Endothelial cell of umbilical vein (primary cell): ENCODE results near the gene ADAM8. TPM values are rescaled to one million over a fixed set of nuclear protein-coding genes. Genes with fewer than 3 reads are reported as not detected.
A peak's percentile ranks its signal among the peaks of the same experiment; 100 is the strongest.

ENCODE experiments used
- BruUV-seq: library from RNA; stranded (reverse); fragments of 400-500 nt; replicated peaks from 2 replicates; lab custom pipeline; 2021; lab: Mats Ljungman, UMichigan
- CTCF ChIA-PET: fragments of 300-600, 350-600 bp; sonication (Branson Sonifier 250); formaldehyde crosslinking; loops from one replicate; lab custom pipeline; 2021; ENCODE audit warnings: antibody characterized with exemption, inconsistent platforms; lab: Charles Lee
- POLR2A ChIA-PET: fragments of 300-600, 350-600 bp; sonication (Branson Sonifier 250); formaldehyde crosslinking; loops from one replicate; lab custom pipeline; 2021; ENCODE audit warnings: antibody characterized with exemption, inconsistent platforms; lab: Charles Lee
- DNase-seq: peaks from one replicate; pipeline ENCODE4 v3.0.0-alpha.2; 2011; ENCODE audit warnings: low read depth, low spot score
- FAIRE-seq: peaks from 2 replicates; lab custom pipeline; 2011; peaks lifted over from hg19 to GRCh38; lab: Jason Lieb, UNC
- H2AFZ ChIP-seq: 2 replicates; pipeline ENCODE4 v1.6.0; 2012; ENCODE audit warnings: low read depth, low read length, control low read depth, inconsistent platforms
- H3K27ac ChIP-seq: 2 replicates; pipeline ENCODE4 v1.5.1; 2011; ENCODE audit warnings: low read depth, mild to moderate bottlenecking, control low read depth, low read length, moderate library complexity; ENCODE audit not compliant: insufficient read depth
- H3K27me3 ChIP-seq, 2 experiments: 2 replicates each; pipeline versions ENCODE4 v1.6.0 to v1.6.1; 2011; ENCODE audit warnings: low read length in 2 of 2, mixed read lengths in 1 of 2; ENCODE audit not compliant: control insufficient read depth in 2 of 2, insufficient read depth in 2 of 2
- H3K36me3 ChIP-seq, 2 experiments: 2 replicates in 1 of 2; 3 replicates in 1 of 2; pipeline ENCODE4 v1.5.1; 2011; ENCODE audit warnings: low read length in 2 of 2, mild to moderate bottlenecking in 1 of 2, moderate library complexity in 1 of 2; ENCODE audit not compliant: control insufficient read depth in 2 of 2, insufficient read depth in 2 of 2; ENCODE audit errors: extremely low read depth in 1 of 2
- H3K4me1 ChIP-seq: 3 replicates; pipeline ENCODE4 v1.5.1; 2011; ENCODE audit warnings: mild to moderate bottlenecking, low read length; ENCODE audit not compliant: control insufficient read depth, insufficient read depth; ENCODE audit errors: extremely low read depth
- H3K4me2 ChIP-seq: 2 replicates; pipeline ENCODE4 v1.6.1; 2011; ENCODE audit warnings: low read length, control low read depth, mixed read lengths; ENCODE audit not compliant: insufficient read depth
- H3K4me3 ChIP-seq, 3 experiments: fragments of 200-600 bp in 1 of 3; sonication (generic), shearing (Covaris generic) in 1 of 3; replicated peaks in 1 of 3; 2 replicates each; pipeline ENCODE4 v1.5.1; 2011 to 2016; ENCODE audit warnings: control low read depth in 3 of 3, low read length in 3 of 3, mild to moderate bottlenecking in 2 of 3, inconsistent platforms in 1 of 3, low read depth in 1 of 3, moderate library complexity in 1 of 3; ENCODE audit not compliant: insufficient read depth in 1 of 3
- H3K79me2 ChIP-seq: 2 replicates; pipeline ENCODE4 v1.6.0; 2012; ENCODE audit warnings: low read length, inconsistent platforms; ENCODE audit not compliant: control insufficient read depth, insufficient read depth
- H3K9ac ChIP-seq: replicated peaks from 2 replicates; pipeline ENCODE3; 2011; ENCODE audit warnings: low read length, control low read depth; ENCODE audit not compliant: insufficient read depth; ENCODE audit errors: extremely low read depth
- H3K9me1 ChIP-seq: replicated peaks from 3 replicates; pipeline ENCODE4 v1.6.0; 2011; ENCODE audit warnings: mild to moderate bottlenecking, low read length; ENCODE audit not compliant: control insufficient read depth, insufficient read depth; ENCODE audit errors: extremely low read depth
- H3K9me3 ChIP-seq: replicated peaks from 2 replicates; pipeline ENCODE4 v1.5.1; 2012; ENCODE audit warnings: low read length, inconsistent platforms; ENCODE audit not compliant: control insufficient read depth, insufficient read depth
- H4K20me1 ChIP-seq: replicated peaks from 2 replicates; pipeline ENCODE3; 2011; ENCODE audit warnings: mild to moderate bottlenecking, low read length; ENCODE audit not compliant: control insufficient read depth, insufficient read depth; ENCODE audit errors: extremely low read depth
- EZH2 ChIP-seq: IDR thresholded peaks from 2 replicates; pipeline ENCODE4 v1.6.1; 2012; ENCODE audit warnings: borderline replicate concordance, low read depth, mild to moderate bottlenecking, moderate library complexity, low read length, inconsistent platforms; ENCODE audit not compliant: severe bottlenecking
- FOS ChIP-seq: IDR thresholded peaks from 2 replicates; pipeline ENCODE4 v1.6.1; 2011; ENCODE audit warnings: mild to moderate bottlenecking, low read length, moderate library complexity, borderline replicate concordance; ENCODE audit not compliant: insufficient read depth
- GATA2 ChIP-seq: IDR thresholded peaks from 2 replicates; pipeline ENCODE4 v1.7.0; 2011; ENCODE audit warnings: low read depth, mild to moderate bottlenecking, moderate library complexity, mixed read lengths, low read length; ENCODE audit not compliant: insufficient read length, insufficient read depth
- JUN ChIP-seq: IDR thresholded peaks from 2 replicates; pipeline ENCODE4 v1.6.1; 2011; ENCODE audit warnings: borderline replicate concordance, low read depth; ENCODE audit not compliant: insufficient read length, insufficient read depth
- MAX ChIP-seq: IDR thresholded peaks from 2 replicates; pipeline ENCODE4 v1.6.1; 2011; ENCODE audit not compliant: insufficient read depth, insufficient read length
- MYC ChIP-seq: IDR thresholded peaks from one replicate; pipeline ENCODE4 v1.6.1; 2011; ENCODE audit warnings: mild to moderate bottlenecking, low read depth, low read length
- POLR2A ChIP-seq: IDR thresholded peaks from 2 replicates; pipeline ENCODE4 v1.6.1; 2012; ENCODE audit warnings: low read depth, mild to moderate bottlenecking, control low read depth, low read length
- POLR2AphosphoS5 ChIP-seq: IDR thresholded peaks from 2 replicates; pipeline ENCODE4 v1.6.1; 2012; ENCODE audit warnings: low read depth, mild to moderate bottlenecking, control low read depth, low read length, moderate library complexity; ENCODE audit not compliant: insufficient read depth
- dilution Hi-C: fragments of 300-500 bp; cut with MboI; formaldehyde crosslinking; loops from one replicate; pipeline ENCODE4 v1.15.0; 2019; ENCODE audit warnings: low sequenced_read_pairs; ENCODE audit not compliant: extremely low pct_ligation_motif_present
- intact Hi-C: fragments of 100-400 bp; cut with micrococcal nuclease; formaldehyde crosslinking; loops from one replicate; pipeline ENCODE4 v1.10.0; 2022
- polyA plus RNA-seq, 4 experiments: library from polyadenylated mRNA; depleted of rRNA in 3 of 4; stranded (reverse) in 3 of 4; unstranded in 1 of 4; fragments of >200 nt; gene quantifications; 2 replicates each; pipeline versions ENCODE4 v1.2.1 to v1.2.3, GENCODE V29; 2011 to 2012; ENCODE audit warnings: missing spikeins in 1 of 4
- total RNA-seq: library from RNA; stranded (reverse); gene quantifications from 2 replicates; pipeline ENCODE4 v1.2.3, GENCODE V29; 2021
- TF ChIP-seq, protein P1 (sequence below), 2 donors: IDR thresholded peaks; 1 replicate in 1 of 2; 2 replicates in 1 of 2; pipeline ENCODE4 v1.5.1; 2011; ENCODE audit warnings: low read length in 2 of 2, mild to moderate bottlenecking in 2 of 2, moderate library complexity in 2 of 2, control low read depth in 1 of 2, inconsistent platforms in 1 of 2, low read depth in 1 of 2; ENCODE audit not compliant: insufficient read depth in 1 of 2; ENCODE audit errors: extremely low read depth in 1 of 2

Gene ADAM8
- total and polyA plus RNA-seq, 2 donors (not counting 3 experiments of a cell fraction or from before 2014, with no cell fraction given), result 0.51 to 0.55 TPM

- Histone ChIP-seq H2AFZ (no peak overlapping the region), H3K27me3 (peaks cover 36 to 52% of the 10 kb centered on the region in 2 experiments), H3K79me2 (no peaks in the 10 kb centered on the region), H3K9me1 (no peaks in the 10 kb centered on the region), H3K4me2 (no peak overlapping the region), H3K27ac (no peak overlapping the region), H4K20me1 (no peaks in the 10 kb centered on the region), H3K9ac (no peak overlapping the region), H3K4me3 (no peak overlapping the region), H3K9me3 (no peaks in the 10 kb centered on the region), H3K4me1 (no peaks in the 10 kb centered on the region), H3K36me3 (no peaks in the 10 kb centered on the region)
- intact Hi-C loops, result no loop called here
- DNase-seq (no peak), FAIRE-seq (no peak)
- BruUV-seq, result no TSS peak
- POLR2A ChIA-PET, result no interaction called here
- CTCF ChIA-PET, result no interaction called here
- dilution Hi-C loops, result no loop called here
- TF ChIP-seq FOS (no peak), POLR2A (no peak), EZH2 (peak; percentile 85)
These were observed 40.0 kb downstream of the ADAM8 start for GRCh38 chr10:133236401-133237240.

GRCh38 chr10:133235932-133236331 lies 40.7 kb downstream of the ADAM8 start:
- no TSS peak for BruUV-seq
- no peak for TF ChIP-seq JUN
- no peak for TF ChIP-seq EZH2
- no peak for TF ChIP-seq FOS
- no peak for TF ChIP-seq GATA2
- TF ChIP-seq POLR2AphosphoS5, result no peak
- no peak for TF ChIP-seq POLR2A
- TF ChIP-seq MYC, result no peak
- TF ChIP-seq MAX, result no peak
- TF ChIP-seq, protein P1, sequence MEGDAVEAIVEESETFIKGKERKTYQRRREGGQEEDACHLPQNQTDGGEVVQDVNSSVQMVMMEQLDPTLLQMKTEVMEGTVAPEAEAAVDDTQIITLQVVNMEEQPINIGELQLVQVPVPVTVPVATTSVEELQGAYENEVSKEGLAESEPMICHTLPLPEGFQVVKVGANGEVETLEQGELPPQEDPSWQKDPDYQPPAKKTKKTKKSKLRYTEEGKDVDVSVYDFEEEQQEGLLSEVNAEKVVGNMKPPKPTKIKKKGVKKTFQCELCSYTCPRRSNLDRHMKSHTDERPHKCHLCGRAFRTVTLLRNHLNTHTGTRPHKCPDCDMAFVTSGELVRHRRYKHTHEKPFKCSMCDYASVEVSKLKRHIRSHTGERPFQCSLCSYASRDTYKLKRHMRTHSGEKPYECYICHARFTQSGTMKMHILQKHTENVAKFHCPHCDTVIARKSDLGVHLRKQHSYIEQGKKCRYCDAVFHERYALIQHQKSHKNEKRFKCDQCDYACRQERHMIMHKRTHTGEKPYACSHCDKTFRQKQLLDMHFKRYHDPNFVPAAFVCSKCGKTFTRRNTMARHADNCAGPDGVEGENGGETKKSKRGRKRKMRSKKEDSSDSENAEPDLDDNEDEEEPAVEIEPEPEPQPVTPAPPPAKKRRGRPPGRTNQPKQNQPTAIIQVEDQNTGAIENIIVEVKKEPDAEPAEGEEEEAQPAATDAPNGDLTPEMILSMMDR (IDR thresholded peaks at IDR 0.05; ENCODE audit: extremely low read depth in 1 of 2, insufficient read depth in 1 of 2, low read depth in 1 of 2, low read length in 2 of 2), result no peak
- peaks cover 40 to 58% of the 10 kb centered on the region in 2 experiments for H3K27me3 ChIP-seq

More at GRCh38 chr10:133235932-133236331, 40.7 kb downstream of the ADAM8 start:
- Histone ChIP-seq H2AFZ (no peak overlapping the region), H3K4me2 (no peak overlapping the region), H3K27ac (no peak overlapping the region), H4K20me1 (no peaks in the 10 kb centered on the region), H3K9ac (no peak overlapping the region), H3K9me3 (no peaks in the 10 kb centered on the region), H3K4me3 (no peak overlapping the region), H3K79me2 (no peaks in the 10 kb centered on the region), H3K36me3 (no peaks in the 10 kb centered on the region), H3K9me1 (no peaks in the 10 kb centered on the region), H3K4me1 (no peaks in the 10 kb centered on the region)
- intact Hi-C loops, result no loop called here
- ChIA-PET POLR2A (no interaction called here), CTCF (no interaction called here)
- DNase-seq (no peak), FAIRE-seq (no peak)
- dilution Hi-C loops, result no loop called here
